HG02840 (cell line): ENCODE results near the gene TNFAIP8L2.

Experiments
- ATAC-seq: cut with Tn5 transposase; IDR thresholded peaks from one replicate; pipeline ENCODE4 v1.9.1; 2021; ENCODE audit warnings: mild to moderate bottlenecking, moderate library complexity, moderate number of reproducible peaks; ENCODE audit not compliant: unreplicated experiment, low FRiP score

TNFAIP8L2 gene

DNA sequence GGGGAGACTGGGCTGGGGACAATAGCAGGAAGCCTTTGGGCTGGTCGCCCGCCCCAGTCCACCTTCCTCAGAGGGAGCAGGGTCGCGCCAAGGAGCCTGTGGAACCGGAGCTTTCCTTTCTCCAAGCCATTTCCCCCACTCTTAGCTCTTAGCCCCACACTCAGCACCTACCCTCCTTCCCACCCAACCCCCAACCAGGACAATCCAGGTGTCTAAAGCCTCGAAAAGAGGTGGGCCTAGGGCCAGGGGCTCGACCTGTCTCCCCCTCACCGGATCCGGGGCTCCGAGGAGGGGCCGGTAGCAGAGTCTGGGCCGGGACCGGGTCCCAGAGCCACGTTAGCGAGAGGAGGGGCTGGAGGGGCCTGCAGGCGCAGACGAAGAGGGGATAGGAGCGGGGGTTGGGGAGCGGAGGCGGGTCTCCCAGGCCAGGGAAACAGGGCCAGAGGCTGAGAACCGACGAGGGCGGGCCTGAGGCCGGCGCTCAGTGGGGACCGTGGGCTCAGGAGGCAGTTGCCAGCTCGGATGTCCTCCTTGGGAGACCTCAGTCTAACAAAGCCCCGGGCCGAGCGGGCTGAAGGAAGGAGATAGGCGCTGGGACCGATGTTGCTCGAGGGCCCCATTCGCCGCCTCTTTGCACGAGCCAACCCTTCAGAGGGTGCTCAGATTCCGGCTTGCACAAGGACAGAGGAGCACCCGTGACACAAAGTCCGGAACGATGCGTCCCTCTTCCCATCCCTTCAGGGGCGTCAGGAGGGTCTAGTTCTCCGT, 11.0 kb upstream of the TNFAIP8L2 start:
- no peak for ATAC-seq

DNA sequence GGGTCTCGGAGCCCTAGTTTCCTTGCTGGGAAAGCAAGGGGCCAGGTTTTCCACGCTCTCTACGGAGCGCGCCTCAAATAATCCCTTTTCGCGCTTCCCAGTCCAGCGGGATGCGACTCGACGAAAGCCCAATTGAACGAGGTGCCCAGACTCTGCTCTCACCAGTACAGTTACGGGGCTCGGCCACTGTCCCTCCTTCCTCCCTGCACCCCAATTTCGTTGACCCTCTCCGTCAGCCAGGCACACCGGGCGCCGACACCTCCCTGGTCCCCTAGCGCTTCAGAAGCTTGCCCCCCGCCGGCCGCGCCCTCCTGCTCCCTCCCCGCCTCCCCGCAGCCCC, 10.4 kb upstream of the TNFAIP8L2 start:
- no peak for ATAC-seq

DNA sequence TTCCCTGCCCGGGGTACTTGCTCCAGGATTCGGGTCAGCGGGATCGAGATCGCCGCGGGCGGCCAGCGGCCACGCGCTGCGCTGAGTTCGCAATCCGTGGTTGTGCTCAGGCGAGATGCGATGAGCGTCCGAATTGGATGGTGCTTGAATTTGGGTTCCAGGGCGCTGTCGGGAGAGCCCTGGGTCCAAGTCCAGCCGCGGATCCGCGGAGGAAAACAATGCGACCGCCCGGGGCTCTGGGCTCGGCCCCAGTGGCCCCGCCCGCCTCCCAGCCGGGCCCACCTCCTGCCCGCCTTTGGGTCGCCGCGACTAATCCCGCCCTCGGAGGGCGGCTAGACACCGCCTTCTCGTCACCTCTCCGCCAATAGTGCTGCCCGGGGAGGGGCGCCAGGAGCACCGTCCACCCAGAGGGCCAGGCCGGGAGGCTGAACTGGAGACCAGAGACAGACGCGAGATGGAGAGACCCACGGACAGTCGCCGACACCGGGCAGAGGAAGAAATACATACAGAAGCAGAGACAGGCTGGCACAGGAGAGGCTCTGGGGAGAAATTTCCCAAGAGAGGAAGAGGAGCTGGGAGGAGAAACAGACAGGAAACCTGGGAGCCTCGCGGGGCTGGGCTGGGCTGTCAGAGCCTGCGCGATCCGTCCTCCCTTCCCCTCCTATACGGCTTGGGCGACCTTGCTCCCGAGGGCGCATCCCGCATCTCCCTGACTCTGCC, 9.9 kb upstream of the TNFAIP8L2 start, which contains the start of gene SEMA6C:
TSS of gene SEMA6C (minus strand) at position 220 of the 720 bp plus-strand sequence. CDS start 4,010 bp downstream, outside the sequence.
- peak; percentile 96 for ATAC-seq

DNA sequence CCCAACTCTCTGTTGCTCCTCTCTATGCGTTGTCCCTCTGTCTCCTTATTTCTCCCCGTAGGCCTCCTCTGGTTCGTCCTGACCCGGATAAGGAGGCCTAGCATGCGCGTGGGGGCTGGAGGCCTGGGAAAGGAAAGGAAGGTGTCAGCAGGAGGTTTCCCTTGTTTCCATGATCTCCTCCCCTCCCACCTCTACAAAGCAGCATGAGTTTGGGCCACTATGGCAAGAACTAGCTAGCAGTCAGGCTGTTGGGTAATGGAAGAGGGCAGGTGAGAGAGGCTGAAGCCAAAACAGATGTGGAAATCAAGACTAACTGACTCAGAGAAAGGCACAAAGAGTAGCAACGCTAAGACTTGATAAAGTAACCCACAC, 9.3 kb upstream of the TNFAIP8L2 start:
- no peak for ATAC-seq

DNA sequence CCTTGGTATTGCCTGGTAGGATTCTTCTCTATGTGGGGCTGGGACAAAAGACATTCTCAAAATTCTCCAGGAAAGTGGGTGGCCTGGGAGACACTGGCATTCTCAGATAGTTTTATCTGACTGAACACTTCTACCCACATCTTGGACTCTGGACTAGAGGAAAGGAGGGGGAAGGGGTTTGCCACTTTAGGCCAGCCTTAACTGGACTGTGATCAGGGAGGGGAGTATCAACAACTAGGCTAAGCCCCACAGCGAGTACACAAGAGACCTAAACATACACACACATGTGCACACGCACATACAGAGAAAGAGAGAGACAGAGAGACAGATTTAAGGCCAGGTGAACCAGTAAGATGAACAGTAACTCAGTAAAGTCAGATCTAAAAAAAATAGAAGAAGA, 8.8 kb upstream of the TNFAIP8L2 start:
- ATAC-seq: no peak

DNA sequence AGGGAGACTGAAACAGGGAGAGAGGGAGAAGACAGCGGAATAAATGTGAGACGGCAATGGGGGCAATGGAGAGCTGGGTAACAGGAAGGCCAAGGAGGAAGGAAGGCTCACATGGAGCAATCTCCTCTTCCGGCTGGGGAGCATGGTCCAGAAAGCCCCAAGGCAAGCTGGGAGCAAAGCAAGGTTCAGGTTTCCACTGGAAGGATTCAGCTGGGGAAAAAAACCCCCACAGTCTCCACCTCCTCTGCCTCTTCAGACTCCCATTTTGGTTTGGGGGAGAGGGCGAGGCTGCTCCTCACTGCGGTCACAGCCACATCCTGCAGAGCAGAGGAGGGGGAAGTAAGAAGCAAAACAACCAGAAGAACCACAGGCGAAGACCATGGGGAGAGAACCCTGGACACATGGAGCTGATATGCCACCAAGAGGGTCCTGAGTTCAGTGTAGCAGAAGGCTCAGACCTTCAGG, 650 bp downstream of the TNFAIP8L2 start:
- ATAC-seq: no peak

DNA sequence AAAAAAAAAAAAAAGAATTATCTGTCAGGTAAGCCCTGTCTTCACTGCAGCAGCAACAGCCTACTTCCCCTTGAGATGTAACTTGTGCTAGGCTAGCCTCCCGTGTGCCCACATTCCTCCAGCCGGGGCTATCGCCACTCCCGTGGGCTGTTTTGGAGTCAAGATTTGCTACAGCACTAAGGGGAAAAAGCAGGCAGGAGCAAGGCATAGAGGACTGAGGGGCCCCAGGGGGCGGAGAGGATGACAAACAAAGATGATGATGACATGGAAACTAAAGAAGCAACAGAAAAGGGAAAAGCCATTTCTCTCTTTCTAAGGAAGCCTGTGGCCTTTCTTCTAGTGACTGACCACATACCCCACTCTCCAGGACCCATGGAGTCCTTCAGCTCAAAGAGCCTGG, 1.9 kb downstream of the TNFAIP8L2 start:
- no peak for ATAC-seq

DNA sequence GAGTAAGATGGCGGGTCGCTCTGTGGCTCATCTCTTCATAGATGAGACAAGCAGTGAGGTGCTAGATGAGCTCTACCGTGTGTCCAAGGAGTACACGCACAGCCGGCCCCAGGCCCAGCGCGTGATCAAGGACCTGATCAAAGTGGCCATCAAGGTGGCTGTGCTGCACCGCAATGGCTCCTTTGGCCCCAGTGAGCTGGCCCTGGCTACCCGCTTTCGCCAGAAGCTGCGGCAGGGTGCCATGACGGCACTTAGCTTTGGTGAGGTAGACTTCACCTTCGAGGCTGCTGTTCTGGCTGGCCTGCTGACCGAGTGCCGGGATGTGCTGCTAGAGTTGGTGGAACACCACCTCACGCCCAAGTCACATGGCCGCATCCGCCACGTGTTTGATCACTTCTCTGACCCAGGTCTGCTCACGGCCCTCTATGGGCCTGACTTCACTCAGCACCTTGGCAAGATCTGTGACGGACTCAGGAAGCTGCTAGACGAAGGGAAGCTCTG, 2.4 kb downstream of the TNFAIP8L2 start:
- ATAC-seq: no peak

DNA sequence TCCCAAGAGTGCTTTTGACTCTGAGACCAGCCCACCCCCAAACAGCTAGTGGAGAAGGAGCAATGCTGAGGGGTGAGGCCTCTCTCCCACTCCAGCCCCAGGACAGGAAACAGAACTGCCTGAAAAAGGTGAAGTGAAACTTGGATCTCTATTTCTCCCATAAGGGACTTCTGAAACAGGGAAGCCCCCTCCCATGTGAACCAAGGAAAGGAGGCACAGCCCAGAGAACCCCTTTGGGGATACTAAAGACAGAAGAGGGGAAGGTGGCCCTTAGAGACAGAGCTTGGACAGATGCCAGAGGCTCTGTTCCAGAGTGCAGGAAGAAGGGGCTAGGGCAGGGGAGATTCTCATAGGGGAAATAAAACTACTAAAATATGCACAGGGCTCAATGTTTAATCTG, 2.9 kb downstream of the TNFAIP8L2 start:
- no peak for ATAC-seq

DNA sequence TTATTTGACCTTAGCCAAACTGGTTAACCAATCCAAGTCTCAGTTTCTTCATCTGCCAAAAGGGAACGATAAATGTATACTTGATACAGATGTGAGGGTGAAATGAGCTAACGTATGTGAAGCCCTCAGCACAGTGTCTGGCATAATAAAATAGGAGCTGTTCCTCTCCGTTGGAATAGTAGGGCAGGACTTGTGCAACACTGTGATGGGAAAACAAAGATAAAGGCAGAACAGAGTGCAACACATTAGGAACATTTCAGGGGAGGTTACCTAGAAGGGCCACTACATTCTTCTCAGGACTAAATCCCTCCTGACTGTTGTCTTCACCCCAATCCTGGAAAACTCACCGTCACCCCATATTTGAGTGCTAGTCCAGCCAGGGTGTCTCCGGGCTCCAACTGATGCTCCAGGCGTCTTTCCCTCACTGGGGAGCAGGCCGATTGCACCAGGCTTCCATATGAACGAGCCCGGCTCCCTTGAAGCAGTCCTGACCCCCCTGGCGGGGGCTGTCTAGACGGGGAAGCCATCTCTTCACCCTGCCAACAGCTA, 8.4 kb downstream of the TNFAIP8L2 start:
- no peak for ATAC-seq

DNA sequence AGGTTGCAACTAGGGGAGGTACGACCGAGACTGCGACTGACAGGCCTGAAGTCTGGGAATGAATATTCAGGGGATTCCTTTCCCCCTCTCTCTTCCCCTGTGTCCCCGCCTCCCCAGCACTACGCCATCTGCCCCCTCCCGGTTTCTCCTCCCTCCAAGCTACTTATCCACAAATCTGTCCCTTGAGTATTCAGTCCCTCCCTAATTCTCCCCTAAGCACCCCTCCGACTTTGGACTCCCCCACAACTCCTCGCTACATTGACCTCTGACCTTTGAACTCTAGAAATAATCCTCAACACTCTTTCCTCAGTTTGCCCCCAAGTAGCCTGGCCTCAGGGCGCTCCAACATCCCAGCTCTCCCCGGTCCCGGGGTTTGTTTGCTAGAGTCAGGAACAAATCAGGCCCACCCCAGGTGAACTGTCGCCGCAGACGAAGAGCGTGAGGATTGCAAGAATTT, 8.9 kb downstream of the TNFAIP8L2 start:
- no peak for ATAC-seq

DNA sequence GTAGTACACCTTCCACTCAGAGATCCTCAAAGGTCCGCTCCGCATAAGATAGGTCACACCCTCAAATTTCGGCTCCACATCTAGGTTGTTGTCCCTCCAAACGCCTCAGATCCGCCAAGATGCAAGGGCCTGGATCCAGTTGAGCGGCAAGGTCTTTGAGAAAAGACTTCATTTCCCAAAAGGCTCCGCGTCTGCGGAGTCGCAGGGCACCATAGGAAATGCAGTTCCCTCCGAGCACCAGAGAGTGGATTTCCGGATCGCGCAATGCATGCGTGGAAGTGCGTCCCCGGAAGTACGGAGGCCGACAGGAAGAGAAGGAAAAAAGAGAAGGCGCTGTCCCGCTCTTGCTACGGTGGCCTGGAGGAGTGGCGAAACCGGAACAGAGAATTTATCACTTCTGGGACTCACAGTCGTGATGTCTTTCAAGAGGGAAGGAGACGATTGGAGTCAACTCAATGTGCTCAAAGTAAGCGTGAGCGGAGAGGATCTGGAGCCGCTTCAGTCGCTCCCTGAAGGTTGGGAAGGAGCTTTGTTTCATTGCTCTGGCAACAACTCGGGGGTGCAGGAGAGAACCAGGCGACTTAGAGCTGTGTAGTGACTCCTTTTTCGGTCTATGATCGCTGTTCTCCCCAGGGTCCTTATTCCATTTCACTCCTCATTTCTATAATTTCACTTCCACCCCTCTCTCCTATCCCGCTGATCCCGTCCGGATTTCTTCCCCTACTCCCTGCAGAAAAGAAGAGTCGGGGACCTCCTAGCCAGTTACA, 9.5 kb downstream of the TNFAIP8L2 start, which contains the start of the genes LYSMD1 and SCNM1:
TSS of gene LYSMD1 (minus strand) at position 165 of the 767 bp plus-strand sequence. CDS start 644 bp downstream, outside the sequence.
TSS of gene SCNM1 (plus strand) at position 407 of the 767 bp plus-strand sequence. CDS start at position 416, 9 bp downstream.
- ATAC-seq: peak; percentile 86

DNA sequence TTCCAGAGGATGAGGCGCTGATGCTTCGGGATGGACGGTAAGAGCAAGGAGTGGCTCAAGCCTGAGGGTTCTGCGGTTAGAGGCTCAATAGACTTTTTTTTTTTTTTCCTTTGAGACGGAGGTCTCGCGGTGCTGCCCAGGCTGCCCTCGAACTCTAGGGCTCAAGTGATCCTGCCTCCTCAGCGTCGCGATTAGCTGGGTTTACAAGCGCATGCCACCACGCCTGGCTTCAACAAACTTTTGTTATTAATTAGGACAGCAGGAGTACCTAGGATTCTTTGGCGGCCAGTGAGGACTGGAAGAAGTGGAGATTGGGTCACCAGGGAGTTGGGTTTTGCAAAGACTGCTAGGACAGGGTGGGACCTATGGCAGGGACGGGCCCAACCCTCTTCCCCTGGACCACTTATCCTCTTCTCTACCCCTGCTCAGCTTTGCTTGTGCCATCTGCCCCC, 10.1 kb downstream of the TNFAIP8L2 start:
- no peak for ATAC-seq

DNA sequence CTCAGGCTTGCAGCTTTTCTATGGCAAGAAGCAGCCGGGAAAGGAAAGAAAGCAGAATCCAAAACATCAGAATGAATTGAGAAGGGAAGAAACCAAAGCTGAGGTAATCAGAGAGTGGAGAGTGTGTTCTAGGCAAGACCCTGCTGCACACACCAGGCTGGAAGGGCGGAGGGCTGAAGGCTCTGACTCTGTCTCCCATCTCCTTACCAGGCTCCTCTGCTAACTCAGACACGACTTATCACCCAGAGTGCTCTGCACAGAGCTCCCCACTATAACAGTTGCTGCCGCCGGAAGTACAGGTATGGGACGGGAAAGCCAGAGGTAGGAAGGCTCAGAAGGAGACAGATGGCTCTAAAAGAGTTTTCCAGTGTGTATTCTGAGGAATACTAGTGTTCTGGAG, 10.7 kb downstream of the TNFAIP8L2 start:
- no peak for ATAC-seq

DNA sequence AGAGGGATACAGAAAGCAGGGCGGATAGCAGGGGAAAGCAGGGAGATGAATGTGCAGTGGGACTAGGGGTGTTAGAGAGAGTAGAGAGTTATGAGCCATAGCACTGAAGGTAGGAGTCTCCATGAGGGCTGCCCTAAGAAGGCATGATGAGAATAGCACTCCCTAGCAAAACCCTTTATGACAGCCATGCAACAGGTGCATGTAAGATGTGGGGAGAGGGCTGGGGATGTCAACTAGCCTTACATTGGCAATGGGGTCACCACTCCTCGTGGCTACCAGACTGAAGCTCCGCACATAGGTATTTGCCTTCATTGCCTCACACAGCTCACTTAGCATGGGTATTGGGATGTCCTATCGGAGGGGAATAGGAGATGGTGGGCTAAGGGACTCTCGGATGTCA, 14.7 kb downstream of the TNFAIP8L2 start:
- ATAC-seq: no peak

DNA sequence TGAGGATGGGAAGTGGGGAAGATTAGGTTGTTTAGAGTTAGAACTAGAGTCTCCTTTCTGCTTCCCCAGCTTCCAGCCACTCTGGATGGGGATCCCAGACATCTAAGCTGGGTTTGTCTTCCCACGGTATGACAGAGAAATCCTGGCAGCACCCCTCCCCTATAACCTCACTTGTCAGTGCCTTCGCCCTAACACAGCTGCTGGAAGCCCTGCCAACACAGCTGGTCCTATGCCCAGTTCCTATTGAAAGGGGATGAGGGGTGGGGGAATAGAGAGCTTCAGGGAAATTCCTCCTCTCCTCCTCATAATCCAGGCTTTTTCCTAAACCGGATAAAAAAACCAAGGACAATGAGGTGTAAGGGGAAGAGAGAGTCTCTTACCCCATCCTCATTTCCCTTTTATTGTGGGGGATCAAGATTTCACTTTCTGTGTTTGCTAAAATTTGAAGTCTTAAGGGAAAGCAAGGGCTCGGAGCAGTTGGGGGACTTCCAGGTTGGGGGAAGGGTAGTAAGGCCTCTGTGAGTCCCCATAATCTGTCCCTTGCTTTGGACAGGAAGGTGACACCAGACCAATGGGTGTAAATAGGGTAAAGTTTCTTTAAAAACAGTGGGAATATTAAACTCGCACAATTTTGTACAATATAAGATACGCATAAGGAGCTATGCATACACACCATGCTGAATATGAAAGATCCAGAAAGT, 18.7 kb downstream of the TNFAIP8L2 start:
- no peak for ATAC-seq

DNA sequence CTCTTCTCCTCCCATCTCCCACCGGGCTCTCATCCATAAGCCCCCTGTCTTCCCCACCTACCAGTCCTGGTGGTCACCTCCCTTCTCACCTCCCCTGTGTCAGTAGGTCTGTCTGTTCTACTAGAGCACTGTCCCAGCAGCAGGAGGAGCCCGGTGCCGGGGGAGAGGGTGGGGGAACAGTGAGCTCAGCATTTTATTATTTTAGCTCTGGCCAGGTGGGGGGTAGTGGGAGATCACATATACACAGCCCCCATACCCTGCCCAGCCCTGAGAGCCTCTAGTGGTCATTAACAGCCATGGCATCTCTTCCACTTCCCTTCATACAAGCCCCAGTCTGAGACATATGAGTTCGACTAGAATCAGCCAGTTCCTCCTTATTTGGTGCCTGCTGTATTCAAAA, 19.4 kb downstream of the TNFAIP8L2 start, which contains the start of gene TMOD4:
TSS of gene TMOD4 (minus strand) at position 119 of the 400 bp plus-strand sequence. CDS start 1,106 bp downstream, outside the sequence.
- ATAC-seq: no peak

DNA sequence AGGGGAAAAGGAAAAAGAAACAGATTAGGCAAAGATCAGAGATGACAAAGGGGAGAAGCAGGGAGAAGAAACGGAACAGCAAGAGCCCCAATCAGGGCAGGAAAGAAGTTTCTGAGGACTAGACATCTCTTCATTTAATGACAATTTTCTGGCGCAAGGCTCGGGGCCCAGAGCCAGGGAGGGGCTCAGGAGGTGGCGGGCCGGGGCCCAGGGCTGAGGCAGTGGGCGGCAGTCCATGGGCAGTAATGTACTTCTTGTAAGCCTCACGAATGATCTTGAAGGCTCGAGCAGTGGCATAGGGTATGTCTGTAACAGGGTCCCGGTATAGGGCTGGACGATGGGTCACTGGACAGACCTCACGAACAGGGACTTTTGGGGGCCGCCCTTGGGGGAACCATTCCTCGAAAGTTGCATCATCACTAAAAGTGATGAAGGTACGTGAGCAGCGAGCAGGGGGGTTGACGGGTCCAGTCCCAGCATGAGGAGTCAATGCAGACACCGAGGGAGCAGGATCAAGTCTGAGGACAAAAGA, 20.1 kb downstream of the TNFAIP8L2 start:
- ATAC-seq: no peak

DNA sequence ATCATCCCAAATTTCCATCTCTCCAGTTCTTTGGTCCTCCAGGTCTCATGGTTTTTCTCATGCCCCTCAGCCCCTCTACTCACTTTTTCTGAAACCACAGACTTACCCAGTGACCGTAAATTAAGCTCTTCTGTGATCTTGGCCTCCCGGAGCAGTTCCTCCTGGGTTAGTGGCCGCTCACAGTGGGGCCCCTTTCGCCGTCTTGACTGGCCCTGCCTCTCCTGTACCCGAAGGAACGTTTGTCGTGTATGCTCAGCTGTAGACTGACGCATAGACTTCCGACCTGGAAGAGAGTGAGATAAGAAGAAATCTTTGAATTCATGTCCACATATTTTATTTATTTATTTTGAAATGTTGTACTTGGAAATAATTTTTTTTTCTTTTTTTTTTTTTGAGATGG, 27.8 kb downstream of the TNFAIP8L2 start:
- ATAC-seq: no peak
